ENCODE measurements around the gene DUOXA2. TPM values are rescaled to one million over a fixed set of nuclear protein-coding genes. Genes with fewer than 3 reads are reported as not detected.

Gene DUOXA2
- total RNA-seq, 1 donor from 2014 or later: not detected

DNA sequence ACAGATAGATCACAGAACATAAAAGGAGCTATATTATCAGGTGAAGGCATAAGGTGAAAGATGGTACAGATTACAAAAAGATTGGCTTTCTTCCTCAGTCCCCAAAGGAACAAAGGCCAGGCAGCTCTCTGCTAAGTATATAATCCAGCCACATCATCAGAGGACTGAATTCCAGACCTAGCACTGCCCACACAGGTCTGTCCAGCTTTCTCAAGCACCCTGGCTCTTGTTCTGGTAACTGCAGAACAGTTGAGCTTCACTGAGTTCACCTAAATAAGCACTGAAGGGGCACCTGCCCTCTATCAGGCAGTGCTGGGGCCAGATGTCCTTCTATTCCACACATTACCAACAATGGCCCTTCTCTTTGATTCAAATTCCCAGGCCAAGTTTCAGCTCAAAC, 9.3 kb downstream of the DUOXA2 start:
- Mint-ChIP-seq H3K36me3 (no peaks in the 10 kb centered on the region), H3K9me3 (no peaks in the 10 kb centered on the region), H3K27me3 (ENCODE audit: low read depth) (peaks cover 74% of the 10 kb centered on the region), H3K4me3 (no peak overlapping the region), H3K4me1 (peaks cover 7% of the 10 kb centered on the region), H3K27ac (no peak overlapping the region)
- no peak for DNase-seq (ENCODE audit: low spot score in 2 of 2, unreplicated experiment in 2 of 2)
- TF ChIP-seq, protein P1, sequence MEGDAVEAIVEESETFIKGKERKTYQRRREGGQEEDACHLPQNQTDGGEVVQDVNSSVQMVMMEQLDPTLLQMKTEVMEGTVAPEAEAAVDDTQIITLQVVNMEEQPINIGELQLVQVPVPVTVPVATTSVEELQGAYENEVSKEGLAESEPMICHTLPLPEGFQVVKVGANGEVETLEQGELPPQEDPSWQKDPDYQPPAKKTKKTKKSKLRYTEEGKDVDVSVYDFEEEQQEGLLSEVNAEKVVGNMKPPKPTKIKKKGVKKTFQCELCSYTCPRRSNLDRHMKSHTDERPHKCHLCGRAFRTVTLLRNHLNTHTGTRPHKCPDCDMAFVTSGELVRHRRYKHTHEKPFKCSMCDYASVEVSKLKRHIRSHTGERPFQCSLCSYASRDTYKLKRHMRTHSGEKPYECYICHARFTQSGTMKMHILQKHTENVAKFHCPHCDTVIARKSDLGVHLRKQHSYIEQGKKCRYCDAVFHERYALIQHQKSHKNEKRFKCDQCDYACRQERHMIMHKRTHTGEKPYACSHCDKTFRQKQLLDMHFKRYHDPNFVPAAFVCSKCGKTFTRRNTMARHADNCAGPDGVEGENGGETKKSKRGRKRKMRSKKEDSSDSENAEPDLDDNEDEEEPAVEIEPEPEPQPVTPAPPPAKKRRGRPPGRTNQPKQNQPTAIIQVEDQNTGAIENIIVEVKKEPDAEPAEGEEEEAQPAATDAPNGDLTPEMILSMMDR (IDR thresholded peaks at IDR 0.05; ENCODE audit: unreplicated experiment): no peak

DNA sequence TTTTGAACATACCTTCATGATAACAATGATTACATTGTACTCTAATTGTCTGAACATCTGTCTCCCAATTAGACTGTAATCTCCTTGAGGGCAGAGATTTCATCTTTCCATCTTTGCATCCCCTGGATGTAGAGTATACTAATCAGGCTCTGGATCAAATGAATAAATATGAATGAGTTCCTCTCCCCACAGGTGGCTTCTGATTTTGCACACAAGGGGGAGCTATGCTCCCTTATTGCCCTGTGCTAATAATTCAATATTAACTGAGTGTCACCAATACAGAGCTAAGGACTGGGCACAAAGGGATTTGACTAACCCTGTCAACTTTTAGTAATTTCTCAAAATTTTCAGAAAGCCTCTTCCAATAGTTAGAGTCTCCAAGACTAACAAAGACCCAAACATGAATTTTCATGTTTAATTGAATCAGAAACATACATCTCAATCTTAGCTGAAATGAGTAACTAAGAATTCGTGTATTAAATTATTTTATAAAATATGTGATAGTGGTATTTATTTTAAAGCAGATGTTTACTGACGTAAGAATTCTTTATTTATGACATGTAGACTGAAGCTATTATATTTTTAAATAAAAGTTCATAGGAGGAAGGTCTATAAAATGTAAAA, 12.5 kb downstream of the DUOXA2 start:
- Mint-ChIP-seq H3K4me3 (no peak overlapping the region), H3K27me3 (ENCODE audit: low read depth) (peaks cover 87% of the 10 kb centered on the region), H3K36me3 (no peaks in the 10 kb centered on the region), H3K4me1 (peaks cover 14% of the 10 kb centered on the region), H3K27ac (no peak overlapping the region), H3K9me3 (no peaks in the 10 kb centered on the region)
- no peak for DNase-seq (ENCODE audit: low spot score in 2 of 2, unreplicated experiment in 2 of 2)
- TF ChIP-seq, protein P1 (IDR thresholded peaks at IDR 0.05; ENCODE audit: unreplicated experiment): peak; percentile 27

DNA sequence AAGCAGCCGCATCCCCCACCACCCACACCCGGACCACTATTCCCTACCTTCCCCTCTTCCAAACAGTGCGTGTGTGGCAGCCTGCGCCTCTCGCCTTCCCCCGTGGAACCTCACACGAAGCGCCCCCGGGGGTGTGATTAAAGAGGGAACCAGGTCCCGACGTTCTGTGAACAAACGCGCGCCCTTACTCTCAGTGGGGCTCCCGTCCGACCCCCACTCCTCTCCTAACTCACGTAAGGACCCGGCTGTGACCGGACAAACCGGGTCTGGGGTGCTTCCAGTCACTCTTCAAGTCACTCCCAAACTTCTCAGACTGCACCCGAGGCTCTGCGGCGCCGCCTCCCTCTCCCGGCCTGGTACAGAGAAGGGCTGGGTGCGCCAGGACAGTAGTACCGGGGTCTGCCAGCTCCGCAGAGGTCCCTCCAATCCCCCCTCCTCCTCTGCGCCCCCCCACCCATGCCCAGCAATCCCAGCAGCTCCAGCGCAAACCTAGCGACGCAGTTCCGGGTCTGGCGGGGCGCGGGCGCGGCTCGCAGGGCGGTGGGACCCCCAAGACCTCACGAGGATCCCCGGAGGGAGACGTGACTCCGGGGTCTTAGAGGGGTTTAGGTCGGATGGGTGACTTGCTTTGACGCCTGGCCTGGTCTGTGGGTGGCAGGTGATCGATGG, 15.0 kb downstream of the DUOXA2 start:
- Mint-ChIP-seq H3K36me3 (no peaks in the 10 kb centered on the region), H3K27ac (no peak overlapping the region), H3K4me3 (peak overlapping the region; percentile 58), H3K27me3 (ENCODE audit: low read depth) (peaks cover 94% of the 10 kb centered on the region), H3K4me1 (peaks cover 14% of the 10 kb centered on the region), H3K9me3 (no peaks in the 10 kb centered on the region)
- TF ChIP-seq, protein P1 (IDR thresholded peaks at IDR 0.05; ENCODE audit: unreplicated experiment): no peak
- DNase-seq (ENCODE audit: low spot score in 2 of 2, unreplicated experiment in 2 of 2): no peak

DNA sequence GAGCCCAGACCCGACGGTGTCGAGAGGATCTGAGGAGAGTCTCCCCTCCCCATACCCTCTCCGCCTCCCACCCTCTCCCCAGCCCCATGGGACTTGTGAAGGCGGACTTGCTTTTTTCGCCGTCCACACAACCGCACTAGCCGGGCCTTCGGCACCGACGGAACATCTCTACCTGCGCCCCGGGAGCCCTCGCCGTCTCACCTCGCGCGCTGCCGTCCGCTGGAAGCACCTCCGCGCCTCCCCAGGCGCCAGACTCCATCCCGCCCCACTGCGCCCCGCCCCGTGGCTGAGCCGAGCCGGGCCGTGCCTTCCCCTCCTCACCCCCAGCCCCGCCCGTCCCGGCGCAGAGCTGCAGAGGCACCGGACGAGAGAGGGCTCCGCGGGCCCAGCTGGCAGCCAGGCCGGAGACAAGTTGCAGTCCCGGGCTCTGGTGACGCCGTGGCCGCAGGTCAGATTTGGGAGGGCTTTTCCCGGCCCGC, 15.6 kb downstream of the DUOXA2 start, which contains the start of the genes DUOX1 and DUOXA1:
TSS of gene DUOX1 (plus strand) at position 344 of the 479 bp plus-strand sequence. CDS start 1,973 bp downstream, outside the sequence.
TSS of gene DUOXA1 (minus strand) at position 229 of the 479 bp plus-strand sequence. CDS start 6,865 bp downstream, outside the sequence.
- Mint-ChIP-seq H3K36me3 (no peaks in the 10 kb centered on the region), H3K9me3 (no peaks in the 10 kb centered on the region), H3K4me3 (peak within 1 kb of the TSS; percentile 58), H3K27me3 (ENCODE audit: low read depth) (peaks cover 95% of the 10 kb centered on the region), H3K4me1 (peaks cover 16% of the 10 kb centered on the region), H3K27ac (no peak within 1 kb of the TSS)
- no peak for DNase-seq (ENCODE audit: low spot score in 2 of 2, unreplicated experiment in 2 of 2)
- TF ChIP-seq, protein P1 (IDR thresholded peaks at IDR 0.05; ENCODE audit: unreplicated experiment): no peak

DNA sequence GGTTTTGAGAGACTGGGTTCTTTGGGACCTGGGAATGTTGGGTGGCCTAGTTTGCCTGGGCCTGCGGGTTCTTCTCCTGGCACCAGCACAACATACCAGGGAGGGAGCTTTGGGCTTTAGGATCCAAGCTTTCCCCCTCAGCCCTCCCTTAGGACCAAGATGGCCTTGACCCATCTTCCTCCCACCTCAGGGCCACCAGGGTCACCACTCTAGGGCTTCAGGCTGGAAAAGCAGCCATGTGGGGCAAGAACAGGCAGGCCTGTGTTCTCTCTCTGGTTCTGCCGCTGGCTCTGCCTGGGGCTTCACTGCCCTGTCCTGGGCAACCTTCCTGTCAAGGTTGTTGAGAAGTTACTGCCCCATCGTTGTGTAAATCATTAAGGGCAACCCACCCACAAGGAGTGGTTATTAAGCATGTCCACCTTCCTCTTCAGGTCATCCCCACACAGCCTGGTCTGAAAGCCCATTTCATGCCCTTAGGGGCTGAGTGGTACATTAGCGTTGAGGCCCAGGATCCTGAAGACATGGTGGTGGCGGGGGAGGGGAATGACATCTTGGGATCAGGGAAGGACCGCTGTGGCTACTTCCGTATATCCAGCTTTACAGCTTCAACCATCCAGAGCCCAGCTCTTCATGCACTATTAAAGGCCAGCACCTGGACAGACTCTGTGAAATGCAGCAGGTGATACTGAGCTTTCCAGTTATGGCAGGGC, 16.3 kb downstream of the DUOXA2 start:
- no peak overlapping the region for H3K27ac Mint-ChIP-seq
- peak overlapping the region; percentile 48 for H3K4me3 Mint-ChIP-seq
- TF ChIP-seq, protein P1 (IDR thresholded peaks at IDR 0.05; ENCODE audit: unreplicated experiment): no peak
- no peaks in the 10 kb centered on the region for H3K9me3 Mint-ChIP-seq
- H3K36me3 Mint-ChIP-seq: no peaks in the 10 kb centered on the region
- peaks cover 19% of the 10 kb centered on the region for H3K4me1 Mint-ChIP-seq
- no peak for DNase-seq (ENCODE audit: low spot score in 2 of 2, unreplicated experiment in 2 of 2)
- peaks cover 93% of the 10 kb centered on the region for H3K27me3 Mint-ChIP-seq (ENCODE audit: low read depth)
